Parathyroid adenoma (tissue), 2 donors: ENCODE measurements around the gene ADAMTS1.

Experiments
- H2AFZ ChIP-seq: fragments of 300-600 bp; sonication (generic); one replicate; pipeline ENCODE4 v1.7.0; 2017; ENCODE audit warnings: antibody characterized with exemption, mild to moderate bottlenecking
- H3K27ac ChIP-seq: fragments of 300-600 bp; sonication (generic); one replicate; pipeline ENCODE4 v1.7.0; 2017
- H3K27me3 ChIP-seq: fragments of 300-600 bp; sonication (generic); one replicate; pipeline ENCODE4 v1.7.0; 2017; ENCODE audit warnings: low read length; ENCODE audit not compliant: control insufficient read depth, insufficient read depth
- H3K36me3 ChIP-seq: fragments of 300-600 bp; sonication (generic); one replicate; pipeline ENCODE4 v1.7.0; 2017; ENCODE audit warnings: low read length; ENCODE audit not compliant: control insufficient read depth, insufficient read depth
- H3K4me1 ChIP-seq: fragments of 300-600 bp; sonication (generic); one replicate; pipeline ENCODE4 v1.7.0; 2017; ENCODE audit warnings: control low read depth
- H3K4me2 ChIP-seq: fragments of 300-600 bp; sonication (generic); one replicate; pipeline ENCODE4 v1.7.0; 2017; ENCODE audit warnings: low read length
- H3K4me3 ChIP-seq: fragments of 300-600 bp; sonication (generic); one replicate; pipeline ENCODE4 v1.7.0; 2017; ENCODE audit warnings: low read depth, low read length
- H3K79me2 ChIP-seq: fragments of 300-600 bp; sonication (generic); one replicate; pipeline ENCODE4 v1.7.0; 2017; ENCODE audit warnings: control low read depth
- H3K9ac ChIP-seq: fragments of 300-600 bp; sonication (generic); one replicate; pipeline ENCODE4 v1.7.0; 2017; ENCODE audit warnings: mild to moderate bottlenecking
- H3K9me3 ChIP-seq: fragments of 300-600 bp; sonication (generic); one replicate; pipeline ENCODE4 v1.7.0; 2017; ENCODE audit warnings: low read length; ENCODE audit not compliant: control insufficient read depth
- TF ChIP-seq, protein P1 (sequence below): fragments of 300-600 bp; sonication (generic); IDR thresholded peaks from one replicate; pipeline ENCODE4 v1.7.0; 2017; ENCODE audit warnings: antibody characterized with exemption, mild to moderate bottlenecking
- donor health status: primary hyperparathyroidism.

ADAMTS1 gene

DNA sequence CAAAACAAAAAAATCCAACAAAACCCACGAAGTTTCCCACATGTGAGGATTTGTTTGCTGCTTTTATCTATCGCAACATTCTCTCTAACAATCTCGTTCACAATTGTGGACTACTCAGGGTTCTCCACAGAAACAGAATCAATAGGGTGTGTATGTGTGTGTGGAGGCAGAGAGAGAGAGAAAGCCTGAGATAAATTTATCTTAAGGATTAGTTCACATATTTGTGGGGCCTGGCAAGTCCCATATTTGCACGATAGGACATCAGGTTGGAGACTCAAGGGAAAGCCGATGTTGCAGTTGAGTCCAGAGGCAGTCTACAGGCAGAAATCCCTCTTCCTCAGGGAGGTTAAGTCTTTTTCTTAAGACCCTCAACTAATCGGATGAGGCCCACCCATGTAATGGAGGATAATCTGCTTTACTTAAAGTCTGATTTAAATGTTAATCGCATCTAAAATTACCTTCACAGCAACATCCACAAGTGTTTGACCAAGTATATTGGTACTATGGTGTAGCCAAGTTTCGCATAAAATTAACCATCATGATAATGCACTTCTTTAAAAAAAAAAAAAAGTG lies 31.7 kb downstream of the ADAMTS1 start:
- Histone ChIP-seq H3K9ac (no peak overlapping the region), H3K36me3 (no peaks in the 10 kb centered on the region), H3K4me1 (no peaks in the 10 kb centered on the region), H3K4me3 (no peak overlapping the region), H3K9me3 (no peaks in the 10 kb centered on the region), H3K4me2 (no peak overlapping the region), H3K27ac (no peak overlapping the region), H3K79me2 (no peaks in the 10 kb centered on the region), H2AFZ (no peak overlapping the region), H3K27me3 (no peaks in the 10 kb centered on the region)
- TF ChIP-seq, protein P1, sequence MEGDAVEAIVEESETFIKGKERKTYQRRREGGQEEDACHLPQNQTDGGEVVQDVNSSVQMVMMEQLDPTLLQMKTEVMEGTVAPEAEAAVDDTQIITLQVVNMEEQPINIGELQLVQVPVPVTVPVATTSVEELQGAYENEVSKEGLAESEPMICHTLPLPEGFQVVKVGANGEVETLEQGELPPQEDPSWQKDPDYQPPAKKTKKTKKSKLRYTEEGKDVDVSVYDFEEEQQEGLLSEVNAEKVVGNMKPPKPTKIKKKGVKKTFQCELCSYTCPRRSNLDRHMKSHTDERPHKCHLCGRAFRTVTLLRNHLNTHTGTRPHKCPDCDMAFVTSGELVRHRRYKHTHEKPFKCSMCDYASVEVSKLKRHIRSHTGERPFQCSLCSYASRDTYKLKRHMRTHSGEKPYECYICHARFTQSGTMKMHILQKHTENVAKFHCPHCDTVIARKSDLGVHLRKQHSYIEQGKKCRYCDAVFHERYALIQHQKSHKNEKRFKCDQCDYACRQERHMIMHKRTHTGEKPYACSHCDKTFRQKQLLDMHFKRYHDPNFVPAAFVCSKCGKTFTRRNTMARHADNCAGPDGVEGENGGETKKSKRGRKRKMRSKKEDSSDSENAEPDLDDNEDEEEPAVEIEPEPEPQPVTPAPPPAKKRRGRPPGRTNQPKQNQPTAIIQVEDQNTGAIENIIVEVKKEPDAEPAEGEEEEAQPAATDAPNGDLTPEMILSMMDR: no peak

DNA sequence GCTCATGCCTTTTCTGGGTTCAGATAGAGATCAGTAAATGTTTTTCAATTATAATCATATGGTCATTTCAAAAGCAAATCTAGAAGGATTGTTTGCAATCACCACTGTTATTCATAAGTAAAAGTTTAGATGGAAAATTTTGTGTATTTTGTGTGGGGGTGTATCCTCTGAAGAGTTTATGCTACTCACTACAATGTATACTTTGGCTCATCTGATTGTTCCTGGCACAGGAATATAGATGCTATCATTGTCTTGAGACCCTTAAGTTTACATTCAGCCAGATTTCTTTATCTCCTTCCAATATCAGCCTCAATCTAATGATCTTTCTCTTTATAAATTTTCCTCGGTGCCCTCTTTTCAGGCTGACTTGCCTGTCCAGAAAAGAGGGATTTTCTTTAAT lies 33.0 kb downstream of the ADAMTS1 start:
- Histone ChIP-seq H3K27me3 (no peaks in the 10 kb centered on the region), H3K9me3 (no peaks in the 10 kb centered on the region), H3K27ac (no peak overlapping the region), H3K4me3 (no peak overlapping the region), H3K4me1 (no peaks in the 10 kb centered on the region), H3K36me3 (no peaks in the 10 kb centered on the region), H2AFZ (no peak overlapping the region), H3K79me2 (no peaks in the 10 kb centered on the region), H3K9ac (no peak overlapping the region), H3K4me2 (no peak overlapping the region)
- TF ChIP-seq, protein P1: no peak

DNA sequence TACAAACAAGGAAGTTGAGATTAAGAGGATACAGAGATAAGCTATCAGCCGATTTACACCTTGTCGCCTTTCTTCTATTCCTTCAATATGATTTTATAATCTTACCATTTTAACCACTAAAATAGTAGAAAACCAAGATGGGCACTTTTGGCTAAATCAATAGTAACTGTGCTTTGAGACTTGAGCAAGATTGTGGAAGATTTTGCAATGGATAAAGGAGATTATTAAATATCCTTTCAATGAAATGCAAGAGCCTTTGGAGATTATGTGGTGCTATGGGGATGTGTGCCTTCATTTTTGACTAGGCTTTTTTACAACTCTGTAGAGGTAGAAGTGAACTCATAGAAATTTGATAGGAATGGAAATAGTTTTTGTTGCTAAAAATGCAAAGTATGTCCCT lies 33.7 kb downstream of the ADAMTS1 start:
- TF ChIP-seq, protein P1: no peak
- Histone ChIP-seq H3K4me3 (no peak overlapping the region), H3K4me1 (no peaks in the 10 kb centered on the region), H3K27me3 (no peaks in the 10 kb centered on the region), H3K27ac (no peak overlapping the region), H3K36me3 (no peaks in the 10 kb centered on the region), H3K9ac (no peak overlapping the region), H3K9me3 (no peaks in the 10 kb centered on the region), H3K79me2 (no peaks in the 10 kb centered on the region), H2AFZ (no peak overlapping the region), H3K4me2 (no peak overlapping the region)

DNA sequence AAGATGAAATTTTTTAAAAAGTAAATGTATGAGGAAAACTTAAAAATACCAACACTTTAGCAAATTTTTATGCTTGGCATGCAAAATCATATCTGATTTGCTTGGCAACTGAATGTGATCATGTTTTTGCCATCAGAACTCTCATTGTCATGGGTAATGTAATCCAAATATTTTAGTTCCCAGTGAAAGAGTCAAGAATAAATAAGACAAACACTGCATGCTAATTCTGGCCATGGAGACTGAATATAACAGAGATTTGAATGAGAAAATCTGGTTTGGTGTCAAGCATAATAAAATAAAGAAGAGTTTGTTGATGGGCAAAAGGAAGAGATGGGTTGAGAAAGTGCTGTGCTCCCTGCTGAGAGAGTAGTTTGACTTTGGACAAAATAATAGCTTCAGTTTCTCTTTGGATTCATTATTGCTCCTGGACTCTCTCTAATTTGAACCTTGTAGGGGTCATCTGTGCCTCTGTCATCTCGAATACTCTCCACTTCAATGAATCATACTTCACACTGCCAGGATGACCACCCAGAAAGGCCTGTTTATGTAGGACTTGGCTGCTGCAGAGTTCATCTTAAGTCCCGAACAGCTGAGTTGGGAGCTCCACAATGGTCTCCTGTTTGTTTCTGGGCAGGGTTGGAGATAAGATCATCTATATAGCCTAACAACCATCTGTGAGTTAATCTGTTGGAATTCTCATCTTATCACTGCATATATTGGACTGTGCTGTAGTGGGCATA lies 34.4 kb downstream of the ADAMTS1 start:
- H3K4me1 ChIP-seq: no peaks in the 10 kb centered on the region
- H3K27ac ChIP-seq: no peak overlapping the region

More for the DNA sequence above, 34.4 kb downstream of the ADAMTS1 start:
- H3K36me3 ChIP-seq: no peaks in the 10 kb centered on the region
- TF ChIP-seq, protein P1: no peak
- H2AFZ ChIP-seq: no peak overlapping the region
- H3K9me3 ChIP-seq: no peaks in the 10 kb centered on the region
- no peak overlapping the region for H3K4me3 ChIP-seq
- no peaks in the 10 kb centered on the region for H3K79me2 ChIP-seq
- H3K9ac ChIP-seq: no peak overlapping the region
- no peak overlapping the region for H3K4me2 ChIP-seq
- H3K27me3 ChIP-seq: no peaks in the 10 kb centered on the region
